Right lobe of liver (tissue), 6 donors: ENCODE results near the gene GPRC5C. TPM values are rescaled to one million over a fixed set of nuclear protein-coding genes. Genes with fewer than 3 reads are reported as not detected.
A peak's percentile ranks its signal among the peaks of the same experiment; 100 is the strongest.

Experiments used
- ATAC-seq, 4 donors: fragments of 200-7000 bp; cut with Tn5 transposase; one replicate each; pipeline ENCODE4 v1.9.1; 2020; ENCODE audit warnings: mild to moderate bottlenecking in 4 of 4, moderate library complexity in 4 of 4
- DNase-seq, 3 donors: peaks; one replicate each; pipeline ENCODE4 v3.0.0-alpha.2; 2020
- H3K27ac ChIP-seq, 3 donors: fragments of 200-600 bp; one replicate each; pipeline ENCODE4 v1.8.0; 2022
- H3K27me3 ChIP-seq, 2 donors: fragments of 200-600 bp; one replicate each; pipeline ENCODE4 v1.8.0; 2022
- H3K36me3 ChIP-seq, 4 donors: fragments of 200-600 bp; sonication (generic) in 1 of 4; one replicate each; pipeline versions ENCODE4 v1.5.1 to v1.8.0; 2017 to 2022; ENCODE audit warnings: control low read depth in 1 of 4
- H3K4me1 ChIP-seq, 4 donors: fragments of 200-600 bp; sonication (generic) in 1 of 4; one replicate each; pipeline versions ENCODE4 v1.5.1 to v1.8.0; 2017 to 2022; ENCODE audit warnings: control low read depth in 1 of 4
- H3K4me3 ChIP-seq, 3 donors: fragments of 200-600 bp; one replicate each; pipeline ENCODE4 v1.8.0; 2022
- H3K9me3 ChIP-seq, 4 donors: fragments of 200-600 bp; sonication (generic) in 1 of 4; one replicate each; pipeline versions ENCODE4 v1.5.1 to v1.8.0; 2017 to 2022; ENCODE audit warnings: control low read depth in 1 of 4
- POLR2A ChIP-seq: fragments of 450-650 bp; IDR thresholded peaks from one replicate; pipeline ENCODE4 v1.6.1; 2017; ENCODE audit warnings: antibody characterized with exemption, mild to moderate bottlenecking
- WGBS: methylation state at CpG from one replicate; pipeline ENCODE4 v1.1.6; 2018; ENCODE audit warnings: low coverage, low lambda C conversion rate; ENCODE audit not compliant: insufficient coverage; ENCODE audit errors: missing lambda C conversion rate; 5-methylcytosine and 5-hydroxymethylcytosine counted together
- intact Hi-C, 2 donors: fragments of 100-400 bp; cut with DNase I; formaldehyde crosslinking; loops; one replicate each; pipeline versions ENCODE4 v1.11.2 to v1.14.1; 2022
- total RNA-seq, 6 experiments: library from RNA; depleted of rRNA in 2 of 6; stranded (reverse); fragments of >200 nt in 2 of 6; fragmentation: NEBNext Ultra II Directional in 3 of 6; extraction: Animal tissue kit (Norgen Biotek cat#: 25700) in 3 of 6; gene quantifications; one replicate each; pipeline versions ENCODE4 v1.1.0 to v1.2.4, GENCODE V29; 2016 to 2023
- TF ChIP-seq, protein P1 (sequence below), 4 donors: fragments of 200-600 bp in 3 of 4; fragments of 450-650 bp in 1 of 4; IDR thresholded peaks; one replicate each; pipeline versions ENCODE4 v1.5.1 to v1.8.0; 2016 to 2022; ENCODE audit warnings: antibody characterized with exemption in 4 of 4, mild to moderate bottlenecking in 2 of 4
- donor health status: DM: no; HTN: yes; CAD: no.
- donor health status: DM: no; HTN: no; CAD: no.
- donor health status: DM: no; HTN: no; CAD: no.
- donor health status: DM: no; HTN: yes; CAD: no.
- donor health status: DM: no; HTN: yes; CAD: no.

The GPRC5C gene
- total RNA-seq, 6 experiments from 2014 or later = 120 to 215 (median 131) TPM

DNA sequence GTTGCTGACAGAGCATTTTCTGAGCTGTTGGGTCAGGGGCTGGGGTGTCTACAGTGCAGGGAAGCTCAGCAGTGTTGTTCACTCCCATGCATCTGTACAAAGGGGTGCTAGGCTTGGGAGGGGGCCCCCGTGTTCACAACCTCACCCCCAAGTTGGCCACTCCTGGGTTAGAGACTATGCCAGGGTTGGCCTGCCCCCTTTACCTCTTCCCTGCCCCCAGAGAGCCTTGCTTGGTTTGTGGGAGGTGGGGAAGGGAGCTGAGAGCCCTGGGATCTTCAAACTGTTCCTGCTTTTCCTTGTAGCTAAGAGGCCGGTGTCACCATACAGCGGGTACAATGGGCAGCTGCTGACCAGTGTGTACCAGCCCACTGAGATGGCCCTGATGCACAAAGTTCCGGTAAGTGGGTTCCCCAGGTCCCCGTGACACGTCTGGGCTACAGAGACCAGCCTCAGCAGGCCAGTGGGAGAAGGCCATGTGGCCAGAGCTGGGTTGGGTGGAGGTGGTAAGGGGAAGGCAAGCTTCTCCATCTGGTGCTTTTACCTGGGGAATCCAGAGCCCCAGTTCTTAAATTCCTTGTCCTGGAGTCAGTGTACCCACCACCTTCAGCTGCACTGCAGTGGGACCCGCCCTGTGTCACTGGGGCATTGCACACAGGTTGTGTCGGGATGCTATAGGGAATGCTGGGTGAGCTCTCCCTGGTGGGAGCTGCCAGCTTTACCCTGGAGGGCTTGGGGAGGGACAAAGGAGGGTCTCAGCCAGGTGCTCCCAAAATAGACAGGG, 11.8 kb downstream of the GPRC5C start:
- 11% methylated on average over 1 of the region's 8 CpGs for WGBS
- no peak for TF ChIP-seq POLR2A
- TF ChIP-seq, protein P1, sequence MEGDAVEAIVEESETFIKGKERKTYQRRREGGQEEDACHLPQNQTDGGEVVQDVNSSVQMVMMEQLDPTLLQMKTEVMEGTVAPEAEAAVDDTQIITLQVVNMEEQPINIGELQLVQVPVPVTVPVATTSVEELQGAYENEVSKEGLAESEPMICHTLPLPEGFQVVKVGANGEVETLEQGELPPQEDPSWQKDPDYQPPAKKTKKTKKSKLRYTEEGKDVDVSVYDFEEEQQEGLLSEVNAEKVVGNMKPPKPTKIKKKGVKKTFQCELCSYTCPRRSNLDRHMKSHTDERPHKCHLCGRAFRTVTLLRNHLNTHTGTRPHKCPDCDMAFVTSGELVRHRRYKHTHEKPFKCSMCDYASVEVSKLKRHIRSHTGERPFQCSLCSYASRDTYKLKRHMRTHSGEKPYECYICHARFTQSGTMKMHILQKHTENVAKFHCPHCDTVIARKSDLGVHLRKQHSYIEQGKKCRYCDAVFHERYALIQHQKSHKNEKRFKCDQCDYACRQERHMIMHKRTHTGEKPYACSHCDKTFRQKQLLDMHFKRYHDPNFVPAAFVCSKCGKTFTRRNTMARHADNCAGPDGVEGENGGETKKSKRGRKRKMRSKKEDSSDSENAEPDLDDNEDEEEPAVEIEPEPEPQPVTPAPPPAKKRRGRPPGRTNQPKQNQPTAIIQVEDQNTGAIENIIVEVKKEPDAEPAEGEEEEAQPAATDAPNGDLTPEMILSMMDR (IDR thresholded peaks at IDR 0.05) = no peak
- DNase-seq (peak in 2 of 3 donors; percentile 50 to 64), ATAC-seq (peak in 3 of 4 donors; percentile 1 to 4 (median 1))
- Histone ChIP-seq H3K4me1 (peaks cover 0 to 96% (median 43%) of the 10 kb centered on the region in 4 donors), H3K27me3 (no peaks in the 10 kb centered on the region), H3K9me3 (no peaks in the 10 kb centered on the region), H3K27ac (peak overlapping the region; percentile 83 to 99 (median 88)), H3K4me3 (peak overlapping the region in 2 of 3 donors; percentile 51 to 53), H3K36me3 (peaks cover 0 to 11% (median 3%) of the 10 kb centered on the region in 4 donors)
- intact Hi-C loops = no loop called here

DNA sequence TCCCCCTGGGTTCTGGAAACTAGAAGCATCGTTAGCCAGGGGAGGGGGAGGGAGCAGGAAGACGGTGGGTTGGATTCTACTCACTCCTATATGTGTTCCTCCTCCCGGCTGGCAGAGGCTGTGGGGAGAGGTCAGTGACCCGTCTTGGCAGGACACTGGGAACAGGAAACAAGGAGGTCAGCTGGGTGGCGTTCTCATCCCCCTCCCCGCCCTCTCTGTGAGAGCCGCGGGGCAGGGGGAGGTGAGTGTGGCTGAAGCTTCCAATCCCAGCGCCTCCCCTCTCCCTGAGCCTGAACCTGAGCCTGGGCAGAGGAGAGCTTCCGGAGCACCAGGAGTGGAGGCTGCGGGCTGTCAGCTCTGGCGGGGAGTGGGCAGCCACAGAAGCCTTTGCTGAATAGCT, 12.5 kb downstream of the GPRC5C start:
- DNase-seq (peak; percentile 89 to 97 (median 95)), ATAC-seq (peak; percentile 45 to 69 (median 61))
- H3K4me3 ChIP-seq = peak overlapping the region in 2 of 3 donors; percentile 28 to 53
- H3K9me3 ChIP-seq = no peaks in the 10 kb centered on the region
- H3K27me3 ChIP-seq = no peaks in the 10 kb centered on the region
- H3K4me1 ChIP-seq = peaks cover 0 to 96% (median 44%) of the 10 kb centered on the region in 4 donors
- intact Hi-C loops = no loop called here
- peaks cover 0 to 11% (median 3%) of the 10 kb centered on the region in 4 donors for H3K36me3 ChIP-seq
- TF ChIP-seq POLR2A = peak; percentile 88
- TF ChIP-seq, protein P1 (IDR thresholded peaks at IDR 0.05) = no peak
- 0% methylated on average over 5 of the region's 12 CpGs for WGBS
- H3K27ac ChIP-seq = peak overlapping the region; percentile 83 to 99 (median 88)

DNA sequence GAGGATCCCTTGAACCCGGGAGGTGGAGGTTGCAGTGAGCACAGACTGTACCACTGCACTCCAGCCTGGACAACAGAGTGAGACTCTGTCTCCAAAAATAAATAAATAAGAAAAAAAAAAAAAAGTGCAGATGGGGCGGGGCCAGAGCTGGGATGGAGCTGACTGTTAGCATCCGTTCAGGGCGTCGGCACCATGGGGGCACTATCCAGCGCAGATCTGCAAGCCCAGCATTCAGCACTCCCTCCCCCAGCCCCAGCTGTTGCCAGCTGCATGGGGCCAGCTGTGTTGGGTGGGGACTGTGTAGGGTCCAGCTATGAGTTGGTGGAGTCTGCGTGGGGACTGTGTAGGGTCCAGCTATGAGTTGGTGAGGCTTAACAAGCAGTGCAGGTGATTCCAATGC, 13.3 kb downstream of the GPRC5C start:
- peaks cover 0 to 11% (median 5%) of the 10 kb centered on the region in 4 donors for H3K36me3 ChIP-seq
- ATAC-seq = no peak
- no peak for DNase-seq
- peak overlapping the region in 1 of 3 donors; percentile 53 for H3K4me3 ChIP-seq
- intact Hi-C loops = no loop called here
- peak overlapping the region; percentile 83 to 99 (median 88) for H3K27ac ChIP-seq
- H3K4me1 ChIP-seq = peaks cover 0 to 94% (median 43%) of the 10 kb centered on the region in 4 donors
- no peaks in the 10 kb centered on the region for H3K27me3 ChIP-seq
- TF ChIP-seq, protein P1 (IDR thresholded peaks at IDR 0.05) = no peak
- TF ChIP-seq POLR2A = no peak
- no peaks in the 10 kb centered on the region for H3K9me3 ChIP-seq
- 53% methylated on average over 6 of the region's 7 CpGs for WGBS

DNA sequence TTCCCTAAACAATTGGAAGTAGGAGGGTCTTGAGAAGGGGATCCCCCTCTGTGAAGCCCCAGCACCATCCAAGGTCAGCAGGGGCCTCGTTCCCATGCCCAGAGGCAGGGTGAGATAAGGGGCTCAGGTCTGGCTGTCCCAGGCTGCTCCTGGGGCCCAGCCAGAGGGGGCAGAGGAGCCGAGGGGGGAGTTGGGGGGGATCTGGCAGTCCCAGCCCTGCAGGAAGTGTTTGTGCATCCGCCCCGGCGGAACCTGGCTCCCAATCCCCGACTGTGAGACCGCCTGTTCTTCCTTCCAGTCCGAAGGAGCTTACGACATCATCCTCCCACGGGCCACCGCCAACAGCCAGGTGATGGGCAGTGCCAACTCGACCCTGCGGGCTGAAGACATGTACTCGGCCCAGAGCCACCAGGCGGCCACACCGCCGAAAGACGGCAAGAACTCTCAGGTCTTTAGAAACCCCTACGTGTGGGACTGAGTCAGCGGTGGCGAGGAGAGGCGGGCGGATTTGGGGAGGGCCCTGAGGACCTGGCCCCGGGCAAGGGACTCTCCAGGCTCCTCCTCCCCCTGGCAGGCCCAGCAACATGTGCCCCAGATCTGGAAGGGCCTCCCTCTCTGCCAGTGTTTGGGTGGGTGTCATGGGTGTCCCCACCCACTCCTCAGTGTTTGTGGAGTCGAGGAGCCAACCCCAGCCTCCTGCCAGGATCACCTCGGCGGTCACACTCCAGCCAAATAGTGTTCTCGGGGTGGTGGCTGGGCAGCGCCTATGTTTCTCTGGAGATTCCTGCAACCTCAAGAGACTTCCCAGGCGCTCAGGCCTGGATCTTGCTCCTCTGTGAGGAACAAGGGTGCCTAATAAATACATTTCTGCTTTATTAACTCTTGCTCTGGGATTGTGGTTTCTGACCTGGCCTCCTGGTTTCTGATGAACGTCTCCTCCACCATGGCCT, 14.9 kb downstream of the GPRC5C start:
- Histone ChIP-seq H3K9me3 (no peaks in the 10 kb centered on the region), H3K4me3 (peak overlapping the region in 1 of 3 donors; percentile 17), H3K27me3 (no peaks in the 10 kb centered on the region), H3K36me3 (peaks cover 0 to 4% (median under 1%) of the 10 kb centered on the region in 4 donors), H3K27ac (peak overlapping the region; percentile 75 to 99 (median 76)), H3K4me1 (peaks cover 0 to 94% (median 45%) of the 10 kb centered on the region in 4 donors)
- TF ChIP-seq, protein P1 (IDR thresholded peaks at IDR 0.05) = no peak
- TF ChIP-seq POLR2A = peak; percentile 49
- peak; percentile 79 to 90 (median 88) for DNase-seq
- 12% methylated on average over 6 of the region's 31 CpGs for WGBS
- intact Hi-C loops = no loop called here
- peak; percentile 2 to 12 (median 6) for ATAC-seq
